ENCODE measurements around the gene PHPT1.
"Not testable (repeated sequence)": the region's sequence is repeated elsewhere in the genome, so short reads cannot be mapped to it uniquely, and the experiment has no call there.

The PHPT1 gene

DNA sequence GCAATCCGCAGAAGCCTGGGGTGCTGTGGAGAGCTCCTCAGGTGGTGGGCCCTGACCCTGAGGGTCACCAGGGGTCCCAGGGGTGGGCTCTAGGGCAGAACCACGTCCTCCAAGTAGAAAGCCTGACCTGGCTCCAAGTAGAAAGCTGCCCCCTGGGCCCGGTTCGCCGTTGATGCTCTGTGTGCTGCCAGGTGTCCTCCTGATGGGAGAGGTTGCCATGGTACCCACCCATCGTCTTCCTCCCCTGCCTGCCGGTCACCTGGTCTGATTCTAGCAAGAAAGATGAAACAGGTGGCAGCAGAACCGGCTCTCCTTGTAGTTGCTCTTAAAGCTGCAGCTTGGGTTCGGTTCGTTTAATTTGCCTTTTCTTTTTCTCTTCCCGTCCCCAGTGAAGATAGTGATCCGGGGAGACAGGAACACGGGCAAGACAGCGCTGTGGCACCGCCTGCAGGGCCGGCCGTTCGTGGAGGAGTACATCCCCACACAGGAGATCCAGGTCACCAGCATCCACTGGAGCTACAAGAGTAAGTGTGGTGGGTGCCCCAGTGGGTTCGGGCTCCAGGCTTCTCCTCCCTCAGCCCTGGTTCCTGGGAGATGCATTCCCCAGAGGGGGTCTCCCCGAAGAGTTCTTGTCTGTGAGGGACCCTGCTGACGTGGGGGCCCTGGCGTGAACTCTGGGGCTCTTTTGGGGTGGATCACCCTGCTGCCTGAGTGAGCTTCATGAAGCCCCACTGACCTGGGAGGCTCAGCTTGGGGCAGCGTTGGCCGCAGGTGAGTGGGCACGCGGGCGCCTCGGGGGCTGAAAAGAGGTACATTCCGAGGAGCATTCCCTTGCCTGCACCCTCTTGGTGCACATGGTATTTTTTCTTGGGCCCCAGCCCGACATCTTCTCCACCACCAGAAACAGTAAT, 25.8 kb upstream of the PHPT1 start:
- DNase-seq (ENCODE audit: low read depth, low spot score), result no peak

DNA sequence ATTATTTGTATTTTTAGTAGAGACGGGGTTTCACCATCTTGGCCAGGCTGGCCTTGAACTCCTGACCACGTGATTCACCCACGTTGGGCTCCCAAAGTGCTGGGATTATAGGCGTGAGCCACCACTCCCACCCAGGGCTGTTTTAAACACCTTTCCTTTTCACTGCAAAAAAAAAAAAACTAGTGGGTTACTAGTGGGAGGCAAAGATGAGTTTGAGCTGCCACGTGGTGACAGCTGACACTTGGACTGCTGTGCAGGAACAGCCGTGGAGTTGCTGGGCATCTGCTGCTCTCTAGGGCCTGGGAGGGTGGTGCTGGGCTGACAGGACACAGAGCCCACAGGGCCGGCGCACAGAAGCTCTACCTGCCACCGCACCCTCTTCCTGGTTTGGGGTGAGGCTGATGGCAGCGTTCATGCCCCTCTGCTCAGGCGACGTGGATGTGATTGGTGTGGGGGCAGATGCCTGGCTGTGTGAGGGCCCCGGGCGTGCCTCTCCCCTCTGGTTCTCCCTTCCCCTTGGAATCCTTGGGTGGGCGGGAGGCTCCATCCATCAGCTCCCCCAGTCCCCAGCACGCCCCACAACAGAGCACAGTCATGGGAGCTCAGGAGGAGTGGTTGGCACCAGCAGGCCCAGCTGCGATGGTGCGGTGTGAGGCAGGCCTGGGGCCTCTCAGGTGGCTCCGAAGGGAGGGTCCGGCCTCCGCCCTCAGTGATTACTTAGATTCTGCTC, 24.5 kb upstream of the PHPT1 start:
- no peak for DNase-seq (ENCODE audit: low read depth, low spot score)

DNA sequence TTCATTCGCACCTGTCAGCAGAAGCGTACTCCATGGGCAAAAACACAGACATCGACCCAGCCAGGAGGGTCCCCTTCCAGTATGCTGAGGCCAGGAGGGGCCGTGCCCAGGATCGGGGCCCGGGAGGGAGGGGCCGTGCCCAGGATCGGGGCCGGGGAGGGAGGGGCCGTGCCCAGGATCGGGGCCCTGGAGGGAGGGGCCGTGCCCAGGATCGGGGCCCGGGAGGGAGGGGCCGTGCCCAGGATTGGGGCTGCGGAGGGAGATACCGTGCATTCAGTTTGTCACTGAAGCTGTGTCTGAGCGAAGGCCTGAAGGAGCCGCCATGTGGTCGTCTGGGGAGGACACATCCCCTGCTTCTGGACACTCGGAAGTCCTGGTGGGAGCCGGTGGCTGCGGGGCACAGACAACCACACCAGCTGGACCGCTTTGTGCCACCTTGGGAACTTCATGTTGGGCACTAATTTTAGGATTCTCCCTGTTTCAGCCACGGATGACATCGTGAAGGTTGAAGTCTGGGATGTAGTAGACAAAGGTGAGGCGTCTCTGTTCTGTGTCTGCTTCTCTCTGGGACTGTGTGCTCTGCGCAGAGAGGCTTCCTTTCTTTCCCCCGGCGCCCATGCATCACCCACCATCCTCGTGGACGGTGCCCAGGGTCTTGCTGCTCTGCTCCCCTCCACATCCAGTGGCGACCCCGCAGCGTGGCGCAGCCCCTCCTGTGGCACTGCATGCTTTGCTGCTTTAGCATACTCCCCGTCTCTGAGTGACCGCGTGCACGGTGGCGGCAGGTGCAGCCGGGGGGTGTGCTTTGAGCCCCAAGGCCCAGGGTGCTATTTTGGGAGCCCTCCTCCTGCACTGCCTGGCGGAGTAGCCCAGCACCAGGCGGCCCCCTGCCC, 23.7 kb upstream of the PHPT1 start:
- no peak for DNase-seq (ENCODE audit: low read depth, low spot score)

GRCh38 chr9:136826188-136826541, 23.0 kb upstream of the PHPT1 start:
- no peak for DNase-seq (ENCODE audit: low read depth, low spot score)

DNA sequence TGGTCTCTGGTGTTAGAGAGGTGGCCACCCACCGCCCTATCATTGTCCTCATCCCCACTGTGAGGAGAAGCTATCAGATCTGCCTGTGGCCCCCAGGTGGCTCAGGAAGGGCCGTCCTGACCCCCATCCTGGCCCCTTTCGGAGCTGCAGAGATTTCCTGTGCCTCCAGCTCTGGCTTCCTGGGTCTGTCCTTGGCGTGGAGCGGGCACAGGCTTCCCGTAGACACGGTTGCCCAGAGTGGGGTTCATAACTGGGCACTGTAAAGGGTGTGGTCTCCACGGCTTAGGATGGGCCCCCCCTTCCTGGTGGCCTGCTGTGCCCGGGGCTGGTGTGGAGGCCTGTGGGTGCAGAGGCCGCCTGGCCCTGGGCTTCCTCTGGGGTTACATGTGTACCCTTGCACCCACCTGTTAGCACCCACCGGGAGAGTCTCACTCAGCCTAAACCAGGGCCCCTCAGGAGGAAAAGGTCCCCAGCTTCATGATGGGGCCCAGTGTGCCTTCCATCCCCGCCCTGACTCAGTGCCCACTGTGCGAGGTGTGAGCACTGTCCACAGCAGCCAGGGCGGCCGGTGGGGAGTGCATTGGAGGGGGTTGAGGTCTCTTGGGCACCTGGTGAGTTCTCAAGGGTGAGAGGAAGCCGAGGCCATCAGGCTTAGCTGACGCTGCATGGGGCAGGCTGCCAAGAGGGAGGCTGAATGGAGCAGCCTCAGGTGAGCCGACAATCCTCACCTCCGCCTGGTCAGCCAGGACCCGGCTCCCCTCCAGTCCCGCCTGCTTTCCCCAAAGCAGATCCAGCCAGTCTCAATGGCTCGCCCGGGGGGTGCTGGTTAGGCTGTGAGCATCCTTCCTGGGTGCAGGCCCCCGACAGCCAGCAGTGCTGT, 22.3 kb upstream of the PHPT1 start:
- no peak for DNase-seq (ENCODE audit: low read depth, low spot score)

DNA sequence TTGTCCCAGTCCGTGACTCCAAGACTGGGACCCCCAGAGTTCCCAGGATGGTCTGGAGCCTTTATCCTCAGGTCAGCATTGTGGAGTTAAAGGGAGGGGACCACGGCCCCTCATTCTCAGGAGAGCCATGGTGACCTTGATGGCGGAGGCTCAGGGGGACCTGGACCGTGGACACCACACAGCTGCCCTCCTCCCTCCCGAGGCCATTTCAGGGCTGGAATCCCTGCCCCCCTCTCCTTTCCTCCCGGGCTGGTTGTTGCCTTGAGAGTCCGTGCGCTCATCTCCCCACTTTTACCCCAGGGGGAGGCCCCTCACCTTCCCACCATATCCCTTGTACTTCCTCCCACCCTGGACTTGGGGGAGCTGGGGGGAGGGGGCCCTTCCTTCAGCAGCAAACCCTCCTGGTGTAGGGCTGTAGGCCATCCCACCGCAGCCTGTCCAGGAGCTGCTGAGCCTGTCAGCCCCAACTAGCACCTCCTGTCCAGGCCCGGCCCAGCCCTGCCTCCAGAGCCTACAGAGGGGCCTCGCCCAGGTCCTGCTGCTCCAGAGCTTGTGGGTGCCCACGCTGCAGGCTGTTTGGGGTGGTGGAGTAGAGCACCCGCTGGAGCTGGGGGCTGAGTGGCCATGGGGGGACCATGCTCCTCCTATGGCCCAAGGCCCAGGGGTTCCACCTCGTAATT, 21.3 kb upstream of the PHPT1 start:
- no peak for DNase-seq (ENCODE audit: low read depth, low spot score)

GRCh38 chr9:136828474-136829140, 20.6 kb upstream of the PHPT1 start:
- DNase-seq (ENCODE audit: low read depth, low spot score), result no peak

DNA sequence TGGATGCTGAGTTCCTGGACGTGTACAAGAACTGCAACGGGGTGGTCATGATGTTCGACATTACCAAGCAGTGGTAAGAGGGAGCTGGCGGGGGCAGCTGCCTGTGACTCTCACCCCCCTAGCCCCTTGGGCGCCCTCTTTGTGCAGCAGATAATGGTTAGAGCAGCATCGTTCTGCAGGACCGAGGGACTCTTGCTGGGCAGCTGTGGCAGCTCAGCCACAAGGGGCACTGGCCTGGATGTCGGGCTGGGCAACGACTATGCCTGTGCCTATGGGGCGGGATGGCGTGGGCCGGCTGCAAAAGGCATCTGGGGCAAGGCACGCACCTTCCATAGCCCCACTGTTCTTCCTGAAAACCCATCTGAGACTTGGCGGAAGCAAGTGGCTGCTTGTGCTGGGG, 19.8 kb upstream of the PHPT1 start:
- DNase-seq (ENCODE audit: low read depth, low spot score), result no peak

DNA sequence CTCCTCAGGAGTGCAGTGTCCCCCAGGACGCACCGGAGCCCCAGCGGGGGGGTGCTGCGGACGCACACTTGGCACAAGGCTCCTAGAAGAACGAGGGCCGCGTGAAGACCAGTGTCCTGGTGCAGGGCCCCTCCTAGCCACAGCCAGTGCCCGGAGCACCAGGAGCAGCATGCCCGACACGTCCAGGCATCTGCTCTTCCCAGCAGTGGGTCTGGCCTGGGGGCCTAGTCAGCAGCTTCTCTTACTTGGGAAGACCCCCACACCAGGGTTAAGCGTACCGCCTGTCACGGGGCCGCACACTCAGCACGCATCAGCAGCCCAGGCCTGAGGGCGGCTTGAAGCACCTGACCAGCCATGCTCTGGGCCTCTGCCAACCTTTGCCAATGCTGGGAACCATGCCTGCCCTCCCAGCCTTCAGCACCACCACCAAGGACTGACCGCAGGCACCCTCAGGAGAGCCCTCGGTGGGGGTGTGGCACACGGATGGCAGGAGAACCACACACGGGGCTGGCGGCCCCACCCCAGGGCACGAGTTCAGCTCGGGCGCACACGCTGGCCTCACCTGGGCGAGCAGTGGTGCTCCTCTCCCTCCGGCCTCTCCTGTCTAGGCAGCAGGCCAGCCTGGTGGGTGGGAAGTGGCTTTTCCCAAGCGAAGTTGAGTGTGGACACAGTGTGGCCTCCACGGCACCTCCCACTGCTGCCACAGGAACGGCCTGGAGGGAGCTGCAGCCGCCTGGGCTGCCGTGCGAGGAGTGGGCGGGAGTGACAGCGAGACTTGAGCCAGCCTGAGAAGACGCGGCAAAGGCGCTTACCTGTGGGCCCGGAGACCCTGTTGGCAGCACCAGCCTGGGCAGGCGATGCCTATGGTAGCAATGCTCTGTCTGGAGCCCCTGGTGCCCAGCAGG, 19.0 kb upstream of the PHPT1 start:
- no peak for DNase-seq (ENCODE audit: low read depth, low spot score)

DNA sequence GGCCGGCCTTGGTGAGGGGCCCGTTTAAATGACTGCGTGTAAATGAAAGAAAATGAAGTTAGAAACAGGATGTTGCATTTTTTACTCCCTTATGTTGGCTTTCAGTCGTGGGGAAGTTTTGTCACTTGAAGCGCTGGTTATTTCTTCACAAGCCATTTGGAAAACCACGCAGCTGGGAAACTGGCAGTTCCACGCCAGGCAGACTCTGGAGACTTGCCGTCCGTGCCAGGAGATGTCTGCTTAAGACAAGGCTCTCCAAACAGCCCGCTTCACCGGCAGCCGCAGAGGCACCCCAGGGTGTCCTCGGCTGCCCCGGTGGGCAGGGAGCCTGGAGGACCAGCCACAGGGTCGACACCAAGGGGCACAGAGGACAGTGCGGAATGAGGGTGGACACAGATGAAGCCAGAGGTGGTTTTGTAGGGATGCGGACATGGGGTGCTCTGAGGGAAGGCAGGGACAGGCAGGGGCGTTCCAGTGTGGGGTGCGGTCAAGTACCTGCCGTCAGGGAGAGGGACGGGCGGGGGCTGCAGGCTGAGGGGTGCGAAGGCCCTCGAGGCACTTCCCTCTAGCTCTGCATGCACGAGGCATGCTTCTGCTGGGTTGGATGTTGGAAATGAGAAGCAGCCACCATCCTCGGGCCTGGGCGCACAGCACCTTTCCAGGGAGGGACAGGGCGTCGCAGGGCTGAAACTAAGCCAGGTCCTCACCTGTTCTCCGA, 18.0 kb upstream of the PHPT1 start:
- no peak for DNase-seq (ENCODE audit: low read depth, low spot score)

GRCh38 chr9:136831720-136832104, 17.5 kb upstream of the PHPT1 start:
- DNase-seq (ENCODE audit: low read depth, low spot score), result no peak

DNA sequence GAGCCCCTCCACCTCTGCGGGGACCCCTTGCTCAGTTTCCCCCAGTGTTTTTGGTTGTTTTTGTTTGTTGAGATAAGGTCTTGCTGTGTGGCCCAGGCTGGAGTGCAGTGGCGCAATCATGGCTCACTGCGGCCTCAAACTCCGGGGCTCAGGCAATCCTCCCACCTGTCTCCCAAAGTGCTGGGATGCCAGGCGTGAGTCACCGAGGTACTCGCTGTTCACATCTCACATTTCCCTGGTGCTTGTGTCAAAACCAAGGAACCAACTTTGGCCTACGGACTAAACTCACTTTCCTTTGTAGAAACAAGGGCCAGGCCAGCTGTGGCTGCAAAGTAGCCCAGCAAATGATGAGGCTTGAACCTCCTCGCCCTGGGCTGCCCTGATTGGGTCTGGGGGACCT, 16.6 kb upstream of the PHPT1 start:
- no peak for DNase-seq (ENCODE audit: low read depth, low spot score)

DNA sequence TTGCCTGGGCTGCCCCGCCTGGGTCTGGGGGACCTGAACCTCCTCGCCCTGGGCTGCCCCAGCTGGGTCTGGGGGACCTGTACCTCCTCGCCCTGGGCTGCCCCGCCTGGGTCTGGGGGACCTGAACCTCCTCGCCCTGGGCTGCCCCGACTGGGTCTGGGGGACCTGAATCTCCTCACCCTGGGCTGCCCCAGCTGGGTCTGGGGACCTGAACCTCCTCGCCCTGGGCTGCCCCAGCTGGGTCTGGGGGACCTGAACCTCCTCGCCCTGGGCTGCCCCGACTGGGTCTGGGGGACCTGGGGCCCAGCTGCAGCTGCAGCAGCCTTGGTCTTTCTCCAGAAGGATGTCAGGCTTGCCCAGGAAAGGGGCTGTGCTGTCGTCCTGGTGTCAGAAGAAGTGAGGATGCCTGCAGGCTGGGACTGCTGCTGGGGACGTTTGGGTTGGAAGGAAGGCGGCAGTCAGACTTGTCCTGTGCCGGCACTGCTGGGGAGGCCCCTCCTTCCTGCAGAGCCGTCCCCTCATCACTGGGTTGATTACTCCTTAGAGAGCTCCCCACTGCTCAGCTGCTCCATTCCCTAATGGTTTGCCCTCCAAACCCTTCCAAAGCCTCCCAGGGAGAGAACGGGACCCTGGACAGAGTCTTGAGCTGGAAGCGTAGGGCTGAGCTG, 15.7 kb upstream of the PHPT1 start:
- DNase-seq (ENCODE audit: low read depth, low spot score), result not testable (repeated sequence)

GRCh38 chr9:136835162-136835931, 13.9 kb upstream of the PHPT1 start:
- DNase-seq (ENCODE audit: low read depth, low spot score), result no peak

- DNase-seq (ENCODE audit: low read depth, low spot score), result no peak
Measured at GRCh38 chr9:136835932-136836904, 13.0 kb upstream of the PHPT1 start.
